T47D (cell line): Measurements from ENCODE around the gene MAN2C1.
"Not testable (repeated sequence)": the region's sequence is repeated elsewhere in the genome, so short reads cannot be mapped to it uniquely, and the experiment has no call there.

ENCODE experiments used
- DNase-seq, 2 experiments: peaks; one replicate each; pipeline versions ENCODE4 v3.0.0 to v3.0.0-alpha.2; 2011 to 2012; ENCODE audit warnings: low read depth in 1 of 2, low spot score in 1 of 2
- JUND ChIP-seq: IDR thresholded peaks from 2 replicates; pipeline ENCODE4 v1.6.1; 2012; ENCODE audit warnings: low read depth
- in situ Hi-C: cut with HindIII; loops from 2 replicates; pipeline ENCODE4 v1.10.0; 2016; ENCODE audit warnings: low sequenced_read_pairs, low pct_unique_long_range_greater_than_20kb

The MAN2C1 gene

GRCh38 chr15:75329571-75329970, 38.8 kb downstream of the MAN2C1 start:
- no peak for TF ChIP-seq JUND
- no peak for DNase-seq
- in situ Hi-C loops: no loop called here

- in situ Hi-C loops: no loop called here
- no peak for TF ChIP-seq JUND
Measured at GRCh38 chr15:75328493-75329314, 39.7 kb downstream of the MAN2C1 start.

GRCh38 chr15:75327491-75327890, 40.9 kb downstream of the MAN2C1 start:
- no peak for DNase-seq
- TF ChIP-seq JUND: no peak
- in situ Hi-C loops: no loop called here

More at GRCh38 chr15:75328493-75329314, 39.7 kb downstream of the MAN2C1 start:
- DNase-seq: no peak

GRCh38 chr15:75327005-75327404, 41.4 kb downstream of the MAN2C1 start:
- in situ Hi-C loops: no loop called here
- no peak for TF ChIP-seq JUND
- DNase-seq: no peak

- in situ Hi-C loops: no loop called here
- no peak for DNase-seq
- TF ChIP-seq JUND: no peak
Measured at GRCh38 chr15:75325922-75326321, 42.5 kb downstream of the MAN2C1 start.

GRCh38 chr15:75321711-75322110, 46.7 kb downstream of the MAN2C1 start:
- no peak for TF ChIP-seq JUND
- DNase-seq: no peak
- in situ Hi-C loops: no loop called here

- in situ Hi-C loops, DNase-seq: not testable (repeated sequence)
Measured at GRCh38 chr15:75319231-75319897, 49.0 kb downstream of the MAN2C1 start.

GRCh38 chr15:75314552-75315290, 53.7 kb downstream of the MAN2C1 start:
- TF ChIP-seq JUND: no peak
- in situ Hi-C loops: no loop called here

GRCh38 chr15:75313116-75313845, 55.1 kb downstream of the MAN2C1 start:
- DNase-seq: no peak
- TF ChIP-seq JUND: no peak
- in situ Hi-C loops: no loop called here

More at GRCh38 chr15:75314552-75315290, 53.7 kb downstream of the MAN2C1 start:
- DNase-seq: no peak

- in situ Hi-C loops, DNase-seq: not testable (repeated sequence)
Measured at GRCh38 chr15:75312548-75312947, 55.9 kb downstream of the MAN2C1 start.

- TF ChIP-seq JUND: no peak
- in situ Hi-C loops: no loop called here
- DNase-seq: no peak
Measured at GRCh38 chr15:75309711-75310110, 58.7 kb downstream of the MAN2C1 start.

- DNase-seq: peak; percentile 71 to 78
- no peak for TF ChIP-seq JUND
- in situ Hi-C loops: no loop called here
Measured at GRCh38 chr15:75307778-75308390, 60.5 kb downstream of the MAN2C1 start.
